Breast epithelium (tissue), 3 donors: Measurements from ENCODE around the gene RORB.

Source experiments
- POLR2A ChIP-seq: fragments of 450-650 bp; IDR thresholded peaks from one replicate; pipeline ENCODE4 v1.6.1; 2016; ENCODE audit warnings: antibody characterized with exemption, mild to moderate bottlenecking, moderate library complexity
- POLR2AphosphoS5 ChIP-seq, 3 donors: sonication (generic); formaldehyde crosslinking; IDR thresholded peaks; one replicate each; pipeline ENCODE4 v1.6.1; 2017; ENCODE audit warnings: antibody characterized with exemption in 3 of 3
- TF ChIP-seq, protein P1 (sequence below), 3 donors: fragments of 450-650 bp; IDR thresholded peaks; one replicate each; pipeline ENCODE4 v1.5.1; 2016 to 2017; ENCODE audit warnings: antibody characterized with exemption in 3 of 3, mild to moderate bottlenecking in 3 of 3, moderate library complexity in 3 of 3

DNA sequence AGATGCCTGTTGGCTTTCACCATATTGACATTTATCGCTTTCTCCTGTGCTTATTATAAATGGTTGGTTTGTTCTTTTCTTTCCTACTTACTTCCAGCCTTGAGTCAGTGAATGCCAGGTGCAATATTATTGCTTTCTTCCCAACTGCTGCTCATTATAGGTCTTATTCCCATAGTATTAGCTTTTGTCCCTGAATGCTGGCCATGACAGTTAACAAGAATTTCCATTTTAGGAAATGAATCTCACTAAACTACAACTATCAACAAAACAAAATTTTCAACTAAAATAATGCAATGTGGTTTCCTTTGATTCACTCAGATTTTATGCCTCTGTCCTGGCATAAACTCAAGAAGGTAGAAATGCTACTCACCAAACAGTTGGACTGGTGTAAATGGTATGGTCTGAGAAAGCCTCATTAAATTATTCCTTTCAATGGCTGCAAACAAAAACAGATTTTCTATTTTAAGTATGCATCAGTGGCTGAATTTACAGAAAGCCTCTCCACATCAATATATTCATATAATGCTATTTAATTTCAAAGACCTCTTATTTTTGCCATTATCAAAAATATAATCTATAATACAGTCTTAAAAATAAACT lies 245.2 kb downstream of the RORB start:
- TF ChIP-seq, protein P1, sequence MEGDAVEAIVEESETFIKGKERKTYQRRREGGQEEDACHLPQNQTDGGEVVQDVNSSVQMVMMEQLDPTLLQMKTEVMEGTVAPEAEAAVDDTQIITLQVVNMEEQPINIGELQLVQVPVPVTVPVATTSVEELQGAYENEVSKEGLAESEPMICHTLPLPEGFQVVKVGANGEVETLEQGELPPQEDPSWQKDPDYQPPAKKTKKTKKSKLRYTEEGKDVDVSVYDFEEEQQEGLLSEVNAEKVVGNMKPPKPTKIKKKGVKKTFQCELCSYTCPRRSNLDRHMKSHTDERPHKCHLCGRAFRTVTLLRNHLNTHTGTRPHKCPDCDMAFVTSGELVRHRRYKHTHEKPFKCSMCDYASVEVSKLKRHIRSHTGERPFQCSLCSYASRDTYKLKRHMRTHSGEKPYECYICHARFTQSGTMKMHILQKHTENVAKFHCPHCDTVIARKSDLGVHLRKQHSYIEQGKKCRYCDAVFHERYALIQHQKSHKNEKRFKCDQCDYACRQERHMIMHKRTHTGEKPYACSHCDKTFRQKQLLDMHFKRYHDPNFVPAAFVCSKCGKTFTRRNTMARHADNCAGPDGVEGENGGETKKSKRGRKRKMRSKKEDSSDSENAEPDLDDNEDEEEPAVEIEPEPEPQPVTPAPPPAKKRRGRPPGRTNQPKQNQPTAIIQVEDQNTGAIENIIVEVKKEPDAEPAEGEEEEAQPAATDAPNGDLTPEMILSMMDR (IDR thresholded peaks at IDR 0.05) = no peak
- TF ChIP-seq POLR2A (no peak), POLR2AphosphoS5 (IDR thresholded peaks at IDR 0.05) (no peak)
